BJ (cell line): Measurements from ENCODE around the gene WWC1. TPM values are rescaled to one million over a fixed set of nuclear protein-coding genes. Genes with fewer than 3 reads are reported as not detected.

Experiments used
- CTCF ChIA-PET: fragments of 350-600 bp; formaldehyde crosslinking; extraction: SDS; loops from one replicate; lab custom pipeline; 2021; ENCODE audit warnings: antibody characterized with exemption, inconsistent platforms; lab: Yijun Ruan, JAX
- POLR2A ChIA-PET: fragments of 300-600 bp; sonication (Branson Sonifier 250); formaldehyde crosslinking; extraction: SDS; loops from one replicate; lab custom pipeline; 2021; ENCODE audit warnings: antibody characterized with exemption; lab: Charles Lee
- DNase-seq: peaks from one replicate; pipeline ENCODE4 v3.0.0-alpha.2; 2011; ENCODE audit warnings: low read depth
- H3K27me3 ChIP-seq: 2 replicates; pipeline ENCODE4 v1.6.0; 2011; ENCODE audit warnings: low read length; ENCODE audit not compliant: control insufficient read depth, insufficient read depth
- H3K36me3 ChIP-seq: 2 replicates; pipeline ENCODE4 v1.5.1; 2011; ENCODE audit warnings: low read length; ENCODE audit not compliant: control insufficient read depth, insufficient read depth
- H3K4me3 ChIP-seq: 2 replicates; pipeline ENCODE4 v1.5.1; 2011; ENCODE audit warnings: low read depth, mild to moderate bottlenecking, control low read depth, low read length
- CTCF ChIP-seq: IDR thresholded peaks from 2 replicates; pipeline ENCODE4 v1.5.1; 2011; ENCODE audit warnings: low read depth, mild to moderate bottlenecking, control low read depth, inconsistent platforms, low read length, moderate library complexity; ENCODE audit not compliant: insufficient read depth
- polyA plus RNA-seq: library from polyadenylated mRNA; depleted of rRNA; stranded (reverse); fragments of >200 nt; gene quantifications from 2 replicates; pipeline ENCODE4 v1.2.3, GENCODE V29; 2011

Gene WWC1
- polyA plus RNA-seq, 1 experiment: 1.4 TPM

DNA sequence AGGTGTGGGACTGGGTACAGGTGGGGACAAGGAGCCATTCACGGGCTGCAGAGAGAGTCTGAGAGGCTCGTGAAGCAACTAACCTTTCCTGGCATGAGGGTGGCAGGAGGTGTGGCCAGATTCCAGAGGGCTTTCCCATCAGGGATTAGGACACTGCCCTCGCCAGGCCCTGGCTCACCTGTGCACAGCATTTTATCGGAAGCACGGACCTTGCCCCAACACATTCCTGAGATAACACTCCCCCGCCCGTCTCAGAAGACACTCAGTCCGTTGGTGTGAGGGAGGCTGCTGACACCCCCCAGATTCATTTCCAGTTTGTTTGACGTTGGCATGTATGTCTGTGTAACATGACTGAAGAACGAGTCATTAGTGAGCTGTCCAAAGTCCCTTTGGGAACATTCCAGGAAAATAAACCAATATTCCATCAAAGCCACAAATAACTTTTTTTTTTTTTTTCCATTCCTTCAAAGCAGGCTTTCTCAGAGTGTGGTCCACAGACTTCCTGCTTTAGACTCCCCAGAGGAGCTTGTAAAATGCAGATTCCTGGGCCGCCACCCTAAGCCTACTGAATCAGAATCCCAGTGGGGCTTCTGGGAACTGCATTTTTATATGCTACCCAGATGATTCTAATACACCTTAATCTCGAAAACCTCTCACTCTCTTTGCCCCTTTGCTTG, 23.4 kb downstream of the WWC1 start:
- Histone ChIP-seq H3K27me3 (no peaks in the 10 kb centered on the region), H3K4me3 (no peak overlapping the region), H3K36me3 (no peaks in the 10 kb centered on the region)
- ChIA-PET POLR2A (interaction anchor here (0.6 kb wide), 1 partner anchor 326 kb away, joined by 3 read pairs; no protein-coding TSS in a partner anchor), CTCF (interaction anchor here (0.6 to 1.7 kb wide), 3 partner anchors 10 to 944 kb away, joined by 3 to 6 read pairs (median 4); no protein-coding TSS in a partner anchor)
- DNase-seq: peak; percentile 85
- TF ChIP-seq CTCF: no peak

DNA sequence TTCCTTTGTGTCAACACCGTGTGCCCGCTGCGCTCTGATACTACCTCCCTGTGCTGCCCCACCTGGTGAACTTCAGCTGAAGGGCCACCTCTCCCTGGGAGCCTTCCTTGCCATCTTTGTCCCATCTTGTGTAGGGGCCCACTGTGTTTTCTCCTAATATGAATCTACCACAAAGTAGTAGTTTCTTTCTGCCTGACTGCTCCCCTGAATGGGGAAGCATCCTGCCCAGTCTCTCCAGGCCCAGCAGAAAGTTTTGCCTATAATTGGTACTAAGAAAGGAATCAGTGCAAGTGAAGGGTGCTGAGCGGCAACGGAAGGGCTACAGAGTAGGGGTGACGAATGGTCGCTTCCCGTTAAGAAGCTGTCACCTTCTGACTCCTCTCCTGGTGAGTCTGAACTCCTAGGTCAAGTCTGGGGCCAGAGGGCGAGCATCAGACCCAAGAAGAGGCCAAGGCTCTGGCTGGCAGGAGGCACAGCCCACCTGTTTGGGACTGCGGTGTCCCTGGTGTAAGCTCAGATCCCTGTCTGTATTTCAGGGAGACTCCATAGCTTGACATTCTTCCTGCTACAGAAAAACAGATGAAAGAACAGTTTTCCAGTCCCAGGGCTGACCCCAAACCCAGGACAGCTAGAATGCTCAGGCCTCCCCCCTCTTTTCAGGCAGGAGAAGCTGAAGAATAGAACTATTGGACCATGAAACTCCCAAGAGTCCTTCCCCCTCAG, 24.1 kb downstream of the WWC1 start:
- POLR2A ChIA-PET: interaction anchor here (0.6 kb wide), 1 partner anchor 326 kb away, joined by 3 read pairs; no protein-coding TSS in a partner anchor
- Histone ChIP-seq H3K36me3 (no peaks in the 10 kb centered on the region), H3K27me3 (no peaks in the 10 kb centered on the region), H3K4me3 (no peak overlapping the region)
- CTCF ChIA-PET: interaction anchor here (0.7 to 1.7 kb wide), 3 partner anchors 9 to 19 kb away, joined by 3 to 6 read pairs (median 4); no protein-coding TSS in a partner anchor
- TF ChIP-seq CTCF: no peak
- DNase-seq: no peak

GRCh38 chr5:168316139-168316578, 24.7 kb downstream of the WWC1 start:
- ChIA-PET POLR2A (no interaction called here), CTCF (interaction anchor here (0.7 to 1.7 kb wide), 2 partner anchors 9 to 12 kb away, joined by 3 to 6 read pairs; no protein-coding TSS in a partner anchor)
- DNase-seq: no peak

GRCh38 chr5:168317096-168317520, 25.7 kb downstream of the WWC1 start:
- no peaks in the 10 kb centered on the region for H3K27me3 ChIP-seq
- ChIA-PET CTCF (interaction anchor here (0.6 to 0.7 kb wide), 2 partner anchors 594 to 1598 kb away, joined by 3 read pairs; no protein-coding TSS in a partner anchor), POLR2A (no interaction called here)
- H3K4me3 ChIP-seq: no peak overlapping the region
- no peak for DNase-seq
- no peak for TF ChIP-seq CTCF
- H3K36me3 ChIP-seq: no peaks in the 10 kb centered on the region

More at GRCh38 chr5:168316139-168316578, 24.7 kb downstream of the WWC1 start:
- no peak for TF ChIP-seq CTCF
- no peak overlapping the region for H3K4me3 ChIP-seq
- H3K27me3 ChIP-seq: no peaks in the 10 kb centered on the region
- H3K36me3 ChIP-seq: no peaks in the 10 kb centered on the region

DNA sequence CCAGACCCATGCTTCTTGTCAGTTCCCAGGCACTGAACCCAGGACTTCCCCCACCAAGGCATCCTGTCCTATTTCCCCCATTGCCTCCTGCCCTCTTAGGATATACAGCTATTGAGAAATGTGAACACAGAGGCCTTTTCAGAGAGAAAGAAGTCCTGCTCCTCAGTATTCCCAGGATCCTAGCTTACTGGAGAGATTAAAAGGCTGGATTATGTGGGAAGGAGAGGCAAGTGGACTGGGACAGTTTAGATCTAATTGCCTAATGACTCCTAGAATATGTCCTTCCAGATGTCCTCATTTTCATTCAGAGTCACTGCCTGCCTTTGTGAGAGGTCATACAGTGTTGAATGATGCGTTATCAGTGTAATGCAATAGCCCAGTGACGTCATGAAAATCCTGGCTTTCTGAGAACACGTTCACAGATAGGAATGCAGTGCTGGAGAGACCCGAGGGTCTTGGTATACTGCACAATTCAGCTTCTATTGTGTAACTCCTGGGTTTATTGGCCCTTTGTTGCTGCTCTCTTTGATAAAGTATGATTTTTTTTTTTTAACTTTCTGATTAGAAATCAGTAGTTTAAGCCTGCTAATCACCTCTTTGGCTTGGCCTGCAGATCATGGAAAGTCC, 26.2 kb downstream of the WWC1 start:
- peak; percentile 67 for DNase-seq
- POLR2A ChIA-PET: no interaction called here
- CTCF ChIA-PET: interaction anchor here (0.6 to 0.7 kb wide), 3 partner anchors 16 to 1597 kb away, joined by 3 read pairs; no protein-coding TSS in a partner anchor
- Histone ChIP-seq H3K27me3 (no peaks in the 10 kb centered on the region), H3K36me3 (no peaks in the 10 kb centered on the region), H3K4me3 (no peak overlapping the region)
- no peak for TF ChIP-seq CTCF
